Hepatic stellate cell (primary cell): Measurements from ENCODE around the gene WRAP73.

Experiments used
- DNase-seq: peaks from one replicate; pipeline ENCODE4 v3.0.0; 2011; ENCODE audit warnings: low spot score

Gene WRAP73

DNA sequence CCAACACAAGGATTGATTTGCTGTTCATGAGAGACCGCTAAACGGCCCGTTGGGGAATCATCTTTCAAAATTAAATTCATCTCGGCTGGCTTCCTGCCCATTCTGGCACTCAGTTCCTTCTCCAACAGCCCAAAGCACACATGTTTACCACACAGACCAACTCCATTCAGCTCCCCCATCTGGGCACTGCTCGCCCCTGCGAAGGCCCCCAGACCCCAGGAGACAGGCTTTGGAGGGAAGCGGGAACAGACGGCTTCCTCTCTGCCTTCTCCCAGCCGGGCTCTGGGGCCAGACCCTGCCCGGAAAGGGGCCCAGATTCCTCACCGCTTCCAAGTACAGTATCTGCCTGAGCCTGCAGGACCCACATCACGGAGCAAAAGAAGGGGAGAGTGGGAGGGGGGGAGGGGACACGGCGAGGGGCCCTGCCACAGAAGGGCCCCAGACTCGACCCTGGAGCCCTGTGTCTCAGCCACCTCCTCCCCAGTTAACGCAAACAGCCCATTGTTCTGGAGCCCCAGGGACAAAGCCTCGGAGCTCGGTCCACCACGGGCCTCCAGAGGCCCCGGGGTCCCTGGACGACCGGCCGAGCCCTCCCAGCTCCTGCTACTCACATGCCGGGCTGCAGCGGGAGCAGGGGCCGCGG is 39.3 kb downstream of the WRAP73 start:
- no peak for DNase-seq

DNA sequence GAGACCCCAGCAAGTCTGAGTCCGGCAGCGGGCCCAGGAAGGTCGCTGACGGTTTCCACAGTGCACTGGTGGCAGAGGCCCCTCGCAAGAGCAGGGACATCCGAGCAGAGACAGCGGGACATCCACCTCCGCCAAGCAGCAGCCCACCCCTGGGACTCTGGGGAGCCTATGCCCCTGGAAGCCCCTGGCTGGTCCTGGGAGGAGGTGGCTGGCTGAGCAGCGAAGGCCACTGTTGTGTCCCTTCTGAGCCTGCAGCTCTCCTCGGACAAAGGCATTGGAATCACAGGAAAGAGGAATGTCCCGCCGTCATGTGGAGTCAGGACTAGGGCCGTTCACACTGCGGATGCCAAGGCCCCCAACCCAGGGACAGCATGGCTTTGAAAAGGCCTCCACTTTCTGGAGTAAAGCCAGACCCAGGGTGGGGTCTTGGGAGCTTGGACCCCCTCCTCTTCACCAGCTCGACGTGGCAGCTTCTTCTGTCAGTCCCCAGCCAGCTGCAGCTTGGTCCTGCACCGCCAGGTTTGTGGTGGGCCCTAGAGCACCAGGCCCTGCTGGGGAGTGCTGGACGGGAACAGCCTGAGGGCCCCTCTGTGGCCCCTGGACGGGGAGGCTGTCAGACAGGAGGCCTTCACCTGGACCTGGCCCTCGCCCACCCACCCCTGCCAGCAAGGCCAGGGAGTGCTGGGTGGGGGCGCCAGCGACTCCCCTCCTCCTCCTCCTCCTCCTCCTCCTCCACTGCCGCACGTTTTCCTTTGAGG is 40.0 kb downstream of the WRAP73 start:
- no peak for DNase-seq

DNA sequence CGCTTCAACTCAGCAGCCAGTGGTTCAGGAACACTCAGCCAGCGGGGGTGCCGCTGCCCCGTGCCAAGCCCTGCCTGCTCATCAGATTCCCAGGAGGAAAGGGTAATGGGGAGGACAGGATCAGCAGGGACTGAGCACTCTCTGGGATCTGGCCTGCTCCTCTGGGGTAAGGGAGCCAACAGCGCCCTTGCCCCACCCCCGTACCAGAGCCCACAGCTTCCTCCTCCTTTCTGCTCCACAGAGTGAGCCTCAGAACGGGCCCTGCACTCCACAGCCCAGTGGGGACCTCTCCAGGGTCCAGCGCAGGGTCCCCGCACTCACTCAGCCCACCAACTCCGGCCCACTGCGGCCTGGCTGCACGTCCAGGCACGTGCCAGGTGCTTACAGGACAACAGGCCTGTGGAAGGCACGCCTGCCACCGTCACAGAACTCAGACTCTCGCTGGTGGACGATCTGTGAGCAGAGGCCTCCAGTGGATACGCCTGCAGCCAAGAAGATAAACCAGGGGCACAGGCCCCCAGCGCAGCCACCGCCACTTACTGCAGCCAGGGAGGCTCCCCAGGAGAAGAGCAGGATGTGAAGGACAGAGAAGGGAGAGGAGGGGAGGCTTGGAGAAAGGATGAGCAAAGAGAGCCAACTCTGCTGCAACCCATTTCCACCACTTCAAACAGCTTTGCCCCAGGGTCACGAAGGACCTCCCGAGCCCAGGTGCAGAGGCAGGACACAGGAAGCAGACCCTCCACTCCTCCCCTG is 40.7 kb downstream of the WRAP73 start:
- no peak for DNase-seq

DNA sequence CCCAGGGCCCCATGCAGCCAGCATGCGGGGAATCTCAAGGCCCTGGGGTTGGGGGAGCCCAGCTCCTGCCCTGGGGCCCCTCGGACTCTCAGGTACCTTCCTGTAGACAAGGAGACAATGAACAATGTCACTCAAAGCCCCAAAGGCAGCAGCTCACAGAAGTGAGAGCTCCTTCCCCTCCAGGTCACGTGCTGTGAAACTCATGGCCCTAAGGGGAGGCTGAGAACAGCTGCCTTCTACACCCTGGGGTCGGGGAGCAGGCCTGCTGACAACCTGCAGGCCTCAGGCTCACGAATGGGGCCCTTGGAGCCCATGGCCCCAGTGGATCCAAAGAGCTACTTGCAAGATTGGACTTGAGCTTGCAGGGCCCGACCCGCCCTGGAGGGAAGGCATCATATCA is 41.7 kb downstream of the WRAP73 start:
- DNase-seq, result no peak

DNA sequence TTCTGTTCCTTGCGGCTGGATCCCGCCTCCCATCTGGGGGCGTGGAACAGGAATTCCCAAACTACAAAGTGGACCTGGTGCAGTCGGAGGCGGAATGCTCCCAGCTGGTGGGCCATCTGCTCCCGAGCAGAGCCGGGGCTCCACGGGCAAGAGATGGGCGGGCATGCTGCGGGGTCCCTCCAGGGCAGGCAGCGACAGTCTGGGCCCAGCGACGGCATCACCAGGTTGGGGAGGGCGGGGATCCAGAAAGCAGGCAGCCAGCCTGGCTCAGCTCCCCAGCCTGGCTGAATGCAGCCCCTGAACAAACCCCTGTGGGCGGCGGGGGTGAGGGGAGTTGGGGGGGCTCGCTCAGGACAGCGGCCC is 42.2 kb downstream of the WRAP73 start:
- DNase-seq, result no peak

DNA sequence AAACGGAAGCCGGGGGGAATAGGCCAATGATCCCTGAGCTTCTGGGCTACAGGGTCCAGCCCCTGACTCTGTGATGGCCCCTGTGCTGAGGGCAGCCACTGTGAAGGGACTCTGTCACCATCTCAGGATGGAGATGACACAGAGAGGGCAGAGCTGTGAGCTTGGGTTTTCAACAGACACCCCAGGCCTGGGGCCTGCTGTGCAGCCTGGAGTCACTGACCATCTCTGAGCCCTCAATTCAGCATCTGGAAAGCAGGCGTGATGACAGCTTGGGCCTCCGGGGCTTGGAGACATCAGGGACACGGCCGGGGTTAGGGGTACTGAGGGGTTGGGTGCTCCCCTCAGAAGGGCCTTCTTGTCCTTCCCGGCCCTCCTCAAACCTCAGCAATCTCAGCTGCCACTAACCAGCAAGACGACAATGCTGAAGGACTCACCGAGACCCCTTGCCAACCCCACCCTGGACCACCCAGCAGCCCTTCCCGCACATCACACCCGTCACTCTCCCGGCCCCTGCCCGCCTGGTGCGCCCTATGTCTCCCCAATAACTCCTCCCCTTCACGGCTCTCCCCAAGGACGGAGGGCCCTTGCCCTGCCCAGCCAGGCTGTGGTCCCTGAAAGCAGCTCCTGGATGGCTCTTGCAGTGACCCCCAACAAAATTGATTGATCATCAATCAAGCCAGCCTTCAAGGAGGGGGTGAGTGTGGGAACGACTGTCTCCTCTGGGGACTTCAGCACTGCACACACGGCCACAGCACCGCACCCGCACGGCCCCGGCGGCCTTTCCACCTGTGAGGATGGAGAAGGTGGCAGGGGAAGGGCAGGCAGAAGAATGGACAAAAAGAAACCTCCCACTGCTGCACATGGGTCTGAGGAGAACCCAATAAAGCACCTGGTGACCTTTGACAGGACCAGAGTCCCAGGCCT is 42.9 kb downstream of the WRAP73 start:
- DNase-seq, result no peak

DNA sequence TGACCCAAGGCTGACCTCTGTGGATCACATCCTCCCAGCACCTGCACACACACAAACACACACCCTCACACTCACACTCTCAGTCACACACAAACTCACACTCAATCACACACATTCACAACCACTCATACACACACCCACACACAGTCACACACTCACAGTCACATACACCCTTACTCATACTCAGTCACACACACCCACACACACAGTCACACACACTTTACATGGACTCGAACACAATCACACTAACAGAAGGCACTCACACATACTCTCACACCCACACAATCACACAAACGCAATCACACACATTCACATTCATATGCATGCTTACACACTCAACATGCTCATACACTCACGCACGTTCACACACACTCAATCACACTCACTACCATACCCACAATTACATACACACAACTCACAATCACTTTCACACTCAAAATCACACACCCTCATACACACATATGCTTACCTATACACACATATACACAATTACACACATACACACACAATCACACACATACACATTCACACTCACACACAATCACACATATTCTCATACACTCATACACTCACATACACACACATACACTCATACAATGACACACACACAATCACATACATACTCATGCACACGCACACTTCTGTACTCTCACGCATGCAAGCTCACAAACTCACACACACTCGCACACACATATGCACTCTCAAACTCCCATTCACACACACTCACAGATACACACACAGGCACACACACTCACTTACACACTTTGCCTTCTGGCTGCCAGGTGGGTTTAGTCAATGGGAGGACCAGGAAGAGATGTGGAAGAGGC is 44.7 kb downstream of the WRAP73 start:
- DNase-seq, result no peak

DNA sequence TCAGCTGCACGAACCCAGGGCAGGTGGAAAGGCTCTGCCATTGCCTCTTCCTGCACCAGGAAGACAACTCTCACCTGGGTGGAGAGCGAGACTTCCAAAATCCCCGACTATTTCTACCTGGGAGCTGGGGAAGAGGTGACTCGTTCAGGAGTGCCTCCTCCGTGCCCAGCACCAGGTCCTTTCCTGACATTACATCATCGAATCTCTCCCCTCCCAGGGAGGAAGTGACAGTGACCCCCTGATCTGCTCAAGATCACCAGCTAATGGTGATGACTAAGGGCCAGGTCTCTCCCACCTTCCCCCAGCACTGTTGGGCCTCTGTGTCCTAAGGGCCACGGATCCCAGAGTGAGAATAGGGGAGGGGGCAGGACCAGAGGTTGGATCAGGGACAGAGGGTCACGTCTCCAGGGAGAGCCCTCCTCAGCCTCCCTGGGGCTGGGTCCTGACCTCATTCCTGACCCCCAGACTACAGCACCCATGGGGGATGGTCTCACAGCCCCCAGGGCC is 45.4 kb downstream of the WRAP73 start:
- no peak for DNase-seq

DNA sequence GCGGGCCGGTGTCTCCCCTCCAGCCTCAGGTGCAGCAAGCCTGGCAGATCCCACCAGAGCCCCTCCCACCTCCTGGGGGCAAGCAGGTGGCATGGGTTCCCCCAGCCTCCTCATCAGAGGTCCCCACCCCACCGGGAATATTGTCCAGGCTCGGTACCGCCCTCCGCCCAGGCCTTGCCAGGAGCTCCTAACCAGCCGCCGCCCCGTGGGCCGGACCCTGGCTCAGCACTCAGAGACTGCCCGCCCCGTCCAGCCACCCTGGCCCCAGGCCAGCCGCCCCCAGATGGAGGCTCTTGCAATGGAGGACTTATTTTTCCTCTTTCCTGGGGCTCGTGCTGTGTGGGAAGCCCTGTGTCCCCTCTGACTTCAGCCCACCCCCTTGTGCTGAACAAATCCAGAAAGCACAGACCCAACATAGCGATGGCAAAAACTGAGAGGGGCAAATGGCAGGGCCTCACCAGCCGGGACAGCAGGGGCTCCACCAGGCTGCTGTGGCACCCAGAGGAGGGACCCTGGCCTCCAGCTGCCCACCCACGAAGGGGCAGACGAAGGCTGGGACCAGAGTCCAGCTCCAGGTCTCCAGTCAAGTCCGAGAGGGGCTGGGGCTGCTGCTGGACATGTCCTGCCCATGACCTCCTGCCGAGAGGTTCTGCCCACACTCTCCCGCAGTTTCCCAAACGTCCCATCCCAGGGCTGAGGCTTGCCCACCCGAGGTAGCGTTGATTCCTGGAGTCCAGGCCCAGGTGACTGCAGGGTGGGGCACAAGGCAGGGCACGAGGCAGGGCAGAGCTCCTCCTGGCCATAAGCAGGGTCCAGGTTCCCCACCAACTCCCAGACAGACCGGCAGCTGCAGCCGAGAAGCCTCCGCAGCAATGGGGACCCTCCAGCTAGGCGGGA is 46.1 kb downstream of the WRAP73 start:
- no peak for DNase-seq

DNA sequence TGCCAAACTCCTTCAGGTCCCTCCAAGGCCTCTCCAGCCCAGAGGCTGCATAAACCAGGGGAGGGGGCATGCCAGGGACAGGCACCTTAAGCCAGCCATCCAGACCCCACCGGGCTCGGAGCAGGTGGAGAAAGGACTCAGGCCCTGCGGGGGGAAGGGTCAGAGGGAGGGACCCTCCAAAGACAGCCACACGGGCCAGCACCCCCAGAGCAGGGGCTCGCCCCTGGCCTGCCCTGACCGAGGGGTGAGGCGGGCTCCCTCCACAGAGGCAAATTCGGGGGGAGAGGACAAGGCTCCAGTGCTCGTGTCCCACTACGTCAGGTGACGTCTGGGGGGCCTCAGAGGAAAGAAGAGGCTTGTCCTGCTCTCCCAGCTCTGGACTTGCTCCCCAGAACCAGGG is 46.7 kb downstream of the WRAP73 start:
- no peak for DNase-seq

DNA sequence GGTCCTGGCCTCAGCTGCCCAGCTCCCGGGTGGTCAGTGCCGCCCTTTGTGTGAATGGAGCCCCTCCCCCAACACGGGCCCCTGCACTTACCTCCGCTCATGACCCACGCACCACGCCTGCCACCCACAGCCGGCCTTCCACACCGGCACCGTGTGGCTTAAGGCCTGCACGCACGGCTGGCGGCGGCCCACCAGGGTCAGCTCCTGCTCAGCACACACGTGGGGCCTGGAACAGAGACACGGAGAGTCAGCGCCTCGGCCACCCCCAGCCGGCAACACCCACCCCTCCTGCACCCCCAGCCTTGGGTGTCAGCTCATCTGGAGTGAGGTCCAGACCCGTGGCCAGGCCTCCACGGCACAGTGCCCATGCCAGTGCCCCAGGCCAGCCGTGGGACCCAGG is 47.5 kb downstream of the WRAP73 start:
- DNase-seq, result no peak

DNA sequence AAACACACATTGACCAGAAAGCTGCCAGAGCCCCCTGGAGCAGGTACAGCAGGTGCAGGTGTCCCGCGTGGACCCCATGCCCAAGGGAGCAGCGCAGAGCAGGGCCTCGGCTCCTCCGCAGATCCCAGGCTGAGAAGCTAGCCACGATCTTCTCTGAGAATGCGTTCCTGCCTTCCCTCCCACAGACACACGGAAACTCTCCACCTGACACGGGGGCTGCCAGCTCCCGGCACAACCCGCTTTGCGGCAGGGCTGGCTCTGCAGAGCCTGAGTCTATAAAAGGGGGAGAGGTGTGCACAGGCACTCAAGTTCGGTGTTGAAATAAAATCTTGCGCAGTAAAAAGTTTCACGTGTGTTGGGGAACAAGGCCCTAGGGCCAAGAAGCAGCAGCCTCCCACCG is 48.2 kb downstream of the WRAP73 start:
- no peak for DNase-seq

DNA sequence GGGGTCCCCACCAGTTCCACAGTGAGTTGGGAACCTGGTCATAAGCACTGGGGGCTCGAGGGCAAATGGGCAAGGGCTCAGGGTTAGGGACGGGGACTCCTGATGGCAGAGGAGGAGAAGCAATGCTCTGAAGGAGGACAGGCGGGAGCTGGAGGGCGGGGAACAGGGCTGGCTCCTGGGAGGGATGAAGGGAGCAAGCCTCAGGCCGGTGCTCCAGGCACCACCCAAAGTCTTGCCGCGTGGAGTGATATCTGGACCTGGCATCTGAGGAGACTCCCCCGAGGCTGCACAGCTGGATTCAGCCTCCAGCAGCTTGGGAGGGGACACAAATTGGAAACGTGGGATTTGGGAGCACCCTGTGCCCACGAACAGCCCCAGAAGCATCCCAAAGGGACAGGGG is 49.5 kb downstream of the WRAP73 start:
- DNase-seq, result no peak

DNA sequence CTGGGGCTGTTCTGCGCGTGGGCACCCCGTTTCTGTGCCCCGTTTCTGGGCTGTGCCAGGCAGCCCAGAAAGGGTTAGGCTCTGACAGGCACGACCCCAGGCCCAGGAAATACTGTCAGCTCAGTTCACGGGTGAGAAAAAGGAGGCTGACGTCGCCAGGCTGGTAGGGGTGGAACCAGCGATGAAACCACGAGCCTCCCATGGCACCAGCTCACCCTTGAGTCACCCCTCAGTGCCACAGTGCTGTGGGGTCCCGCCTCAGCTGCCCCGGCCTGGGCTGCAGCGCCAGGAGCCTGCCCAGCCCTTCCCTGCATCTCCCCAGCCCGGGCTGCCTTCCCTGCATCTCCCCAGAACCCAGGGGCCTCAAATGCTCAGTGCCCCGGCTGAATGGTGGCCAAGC is 50.1 kb downstream of the WRAP73 start:
- no peak for DNase-seq

DNA sequence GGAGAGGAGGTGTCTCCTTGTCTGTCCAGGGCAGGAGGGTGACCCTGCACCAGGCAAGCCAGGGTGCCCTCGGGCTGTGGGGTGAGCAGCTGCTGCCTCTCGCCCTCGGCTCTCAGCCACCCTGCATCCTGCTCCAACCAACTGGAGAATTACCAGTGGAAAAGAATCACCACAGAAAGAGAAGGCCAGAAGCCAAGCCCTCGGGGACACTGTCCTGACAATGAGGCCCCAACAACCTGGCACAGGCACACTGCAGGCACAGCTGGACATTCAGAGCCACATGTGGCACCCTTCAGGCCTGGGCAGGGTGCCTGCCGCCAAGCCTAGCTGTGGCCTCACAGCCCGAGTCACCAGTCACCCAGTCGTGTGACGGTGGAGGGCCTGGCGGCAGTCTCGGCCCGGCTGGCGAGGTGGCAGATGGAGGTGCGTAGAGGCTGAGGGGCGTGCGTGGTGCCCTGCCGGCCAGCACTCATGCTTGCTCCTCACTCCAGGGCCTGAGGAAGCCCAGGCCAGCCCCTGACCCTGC is 50.6 kb downstream of the WRAP73 start:
- no peak for DNase-seq

DNA sequence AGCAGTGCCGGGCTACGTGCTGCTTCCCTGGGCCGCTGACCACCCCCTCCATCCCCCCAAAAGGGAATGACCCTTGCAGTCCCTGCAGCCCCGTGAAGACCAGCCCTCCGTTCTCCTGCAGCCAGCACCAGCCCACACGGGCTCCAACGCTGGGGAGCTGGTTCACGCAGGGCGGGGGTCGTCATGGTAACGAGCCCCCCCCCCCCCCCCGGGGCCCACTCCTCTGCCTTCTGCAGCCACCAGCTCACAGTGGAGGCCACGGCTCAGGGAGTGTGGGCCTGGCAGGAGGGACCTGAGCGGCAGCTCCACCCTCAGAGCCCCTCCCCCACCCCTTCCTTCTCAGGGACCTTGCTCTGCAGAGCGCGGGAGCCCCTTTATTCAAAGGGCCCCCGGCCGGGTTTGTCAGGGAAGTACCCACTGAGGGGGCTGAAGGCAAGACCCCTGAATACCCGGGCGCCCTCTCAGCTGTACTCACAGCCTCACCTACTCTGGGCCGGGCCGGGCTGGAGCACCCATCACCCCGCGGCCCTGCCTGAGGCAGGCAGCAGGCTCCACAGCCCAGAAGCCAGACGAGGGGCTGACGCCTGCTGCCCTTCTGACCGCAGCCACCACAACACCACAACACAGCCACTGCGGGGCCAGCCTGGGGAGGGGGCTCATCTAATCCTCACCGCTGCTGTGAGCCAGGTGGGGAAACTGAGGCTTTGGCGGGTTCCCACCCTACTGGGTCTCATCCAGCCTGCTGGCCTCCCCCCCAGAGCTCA is 51.2 kb downstream of the WRAP73 start:
- DNase-seq, result no peak

DNA sequence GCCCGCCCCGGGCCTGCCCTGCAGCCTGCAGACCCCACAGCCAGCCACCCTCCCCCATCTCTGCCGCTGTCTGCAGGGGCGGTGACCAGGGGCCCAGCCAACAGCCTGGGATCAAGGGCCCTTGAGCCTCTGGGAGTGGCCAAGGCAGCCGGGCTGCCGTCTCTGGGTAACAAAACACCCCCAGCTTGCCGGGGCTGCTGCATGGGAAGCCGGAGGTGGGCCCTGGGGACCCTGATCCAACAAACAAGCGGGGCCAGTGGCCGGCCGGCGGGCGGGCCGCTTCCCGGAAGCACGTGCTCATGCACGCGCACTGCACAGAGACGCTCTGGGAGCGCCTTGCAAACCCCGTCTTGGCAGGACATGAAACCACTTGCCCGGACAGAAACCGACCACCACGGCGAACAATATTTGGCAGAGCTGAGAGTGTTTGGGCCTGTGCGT is 51.8 kb downstream of the WRAP73 start:
- DNase-seq, result no peak

DNA sequence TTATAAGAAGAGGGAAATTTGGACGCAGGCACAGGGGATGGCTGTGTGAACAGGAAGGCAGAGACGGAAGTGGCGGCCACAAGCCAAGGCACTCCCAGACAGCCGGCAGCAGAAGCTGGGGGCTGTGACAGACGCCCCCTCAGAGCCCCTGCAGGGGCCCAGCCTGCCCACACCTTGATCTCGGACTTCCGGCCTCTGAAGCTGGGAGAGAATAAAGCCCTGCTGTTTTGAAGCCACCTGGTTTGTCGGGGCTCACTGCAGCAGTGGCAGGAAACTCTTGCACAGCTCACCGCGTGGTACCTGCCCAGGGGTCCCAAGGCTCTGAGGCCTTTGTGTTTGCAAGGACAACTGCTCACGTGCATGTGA is 52.3 kb downstream of the WRAP73 start:
- DNase-seq, result no peak
